ENCODE data around the gene CAMK1D.

CAMK1D gene

DNA sequence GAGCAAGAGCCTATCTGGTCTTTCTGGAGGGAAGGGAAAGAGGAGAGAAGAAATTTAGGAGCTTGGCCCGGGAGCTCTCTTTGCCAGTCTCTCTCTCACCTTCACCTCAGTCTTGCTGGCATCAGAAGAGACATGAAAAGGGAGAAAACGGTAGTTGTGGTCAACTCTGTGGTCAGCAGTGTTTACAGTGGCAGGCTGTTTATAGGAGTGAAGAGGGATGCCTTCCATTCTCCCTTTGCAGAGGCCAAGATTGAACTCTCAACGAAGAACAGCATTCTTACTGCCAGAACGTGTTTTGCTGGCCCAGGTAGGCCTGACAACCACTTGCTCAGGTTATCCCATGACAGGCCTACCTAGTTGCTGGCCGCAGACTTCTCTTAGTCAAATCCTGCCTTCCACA, 518.9 kb downstream of the CAMK1D start:
- peaks cover 14% of the 10 kb centered on the region for H3K4me1 ChIP-seq (ENCODE audit: low read depth, poor library complexity, severe bottlenecking)
- no peaks in the 10 kb centered on the region for H3K36me3 ChIP-seq (ENCODE audit: insufficient read depth)
- no peak overlapping the region; the same call in 1 of the 2 replicates for H3K4me2 ChIP-seq
- no peaks in the 10 kb centered on the region for H4K20me1 ChIP-seq (ENCODE audit: insufficient read depth)
- no peak overlapping the region for H3K9ac ChIP-seq
- H2AFZ ChIP-seq (ENCODE audit: low read depth): no peak overlapping the region
- H3K79me2 ChIP-seq (ENCODE audit: insufficient read depth, low read depth): no peaks in the 10 kb centered on the region
- H3K27ac ChIP-seq: no peak overlapping the region
- H3K27me3 ChIP-seq (ENCODE audit: insufficient read depth, low read depth): no peaks in the 10 kb centered on the region
- H3K4me3 ChIP-seq (IDR thresholded peaks at IDR 0.05; ENCODE audit: insufficient read depth, low read depth, low read length): no peak overlapping the region
- TF ChIP-seq, protein P1, sequence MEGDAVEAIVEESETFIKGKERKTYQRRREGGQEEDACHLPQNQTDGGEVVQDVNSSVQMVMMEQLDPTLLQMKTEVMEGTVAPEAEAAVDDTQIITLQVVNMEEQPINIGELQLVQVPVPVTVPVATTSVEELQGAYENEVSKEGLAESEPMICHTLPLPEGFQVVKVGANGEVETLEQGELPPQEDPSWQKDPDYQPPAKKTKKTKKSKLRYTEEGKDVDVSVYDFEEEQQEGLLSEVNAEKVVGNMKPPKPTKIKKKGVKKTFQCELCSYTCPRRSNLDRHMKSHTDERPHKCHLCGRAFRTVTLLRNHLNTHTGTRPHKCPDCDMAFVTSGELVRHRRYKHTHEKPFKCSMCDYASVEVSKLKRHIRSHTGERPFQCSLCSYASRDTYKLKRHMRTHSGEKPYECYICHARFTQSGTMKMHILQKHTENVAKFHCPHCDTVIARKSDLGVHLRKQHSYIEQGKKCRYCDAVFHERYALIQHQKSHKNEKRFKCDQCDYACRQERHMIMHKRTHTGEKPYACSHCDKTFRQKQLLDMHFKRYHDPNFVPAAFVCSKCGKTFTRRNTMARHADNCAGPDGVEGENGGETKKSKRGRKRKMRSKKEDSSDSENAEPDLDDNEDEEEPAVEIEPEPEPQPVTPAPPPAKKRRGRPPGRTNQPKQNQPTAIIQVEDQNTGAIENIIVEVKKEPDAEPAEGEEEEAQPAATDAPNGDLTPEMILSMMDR (conservative IDR thresholded peaks at IDR 0.05; ENCODE audit: low read depth, low read length): no peak

DNA sequence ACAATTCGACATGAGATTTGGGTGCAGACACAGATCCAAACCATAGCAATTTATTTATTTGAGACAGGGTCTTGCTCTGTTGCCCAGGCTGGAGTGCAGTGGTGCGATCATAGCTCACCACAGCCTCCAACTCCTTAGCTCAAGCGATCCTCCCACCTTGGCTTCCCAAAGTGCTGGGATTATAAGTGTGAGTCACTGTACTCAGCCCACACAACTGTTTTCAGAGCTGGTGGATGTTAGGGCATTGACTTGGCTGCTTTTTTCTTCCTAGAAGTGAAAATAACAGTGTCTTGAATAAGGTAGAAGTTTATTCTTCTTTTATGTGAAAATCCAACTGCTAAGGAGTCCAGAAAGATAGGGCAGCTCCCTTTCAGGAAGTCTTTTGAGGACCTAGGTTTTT, 520.1 kb downstream of the CAMK1D start:
- Histone ChIP-seq H3K79me2 (ENCODE audit: insufficient read depth, low read depth) (no peaks in the 10 kb centered on the region), H3K27ac (no peak overlapping the region), H3K4me3 (IDR thresholded peaks at IDR 0.05; ENCODE audit: insufficient read depth, low read depth, low read length) (no peak overlapping the region), H3K36me3 (ENCODE audit: insufficient read depth) (no peaks in the 10 kb centered on the region), H2AFZ (ENCODE audit: low read depth) (no peak overlapping the region), H3K4me1 (ENCODE audit: low read depth, poor library complexity, severe bottlenecking) (peaks cover 22% of the 10 kb centered on the region), H3K9ac (no peak overlapping the region), H4K20me1 (ENCODE audit: insufficient read depth) (no peaks in the 10 kb centered on the region), H3K4me2 (no peak overlapping the region), H3K27me3 (ENCODE audit: insufficient read depth, low read depth) (no peaks in the 10 kb centered on the region)
- TF ChIP-seq, protein P1 (conservative IDR thresholded peaks at IDR 0.05; ENCODE audit: low read depth, low read length): no peak

DNA sequence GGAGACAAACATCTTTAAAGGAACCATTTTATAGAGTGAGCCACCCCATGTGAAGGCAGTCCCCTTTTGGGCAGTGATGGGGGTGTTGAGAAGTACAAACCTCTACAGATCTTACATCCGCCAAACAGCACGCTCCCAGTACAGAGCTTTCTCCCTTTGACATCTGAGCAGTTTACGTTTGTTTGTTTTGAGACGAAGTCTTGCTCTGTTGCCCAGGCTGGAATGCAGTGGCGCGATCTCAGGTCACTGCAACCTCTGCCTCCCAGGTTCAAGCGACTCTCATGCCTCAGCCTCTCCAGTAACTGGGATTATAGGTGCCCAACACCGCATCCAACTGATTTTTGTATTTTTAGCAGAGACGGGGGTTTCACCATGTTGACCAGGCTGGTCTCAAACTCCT, 523.2 kb downstream of the CAMK1D start:
- no peak overlapping the region for H3K27ac ChIP-seq
- H3K27me3 ChIP-seq (ENCODE audit: insufficient read depth, low read depth): no peaks in the 10 kb centered on the region
- TF ChIP-seq, protein P1 (conservative IDR thresholded peaks at IDR 0.05; ENCODE audit: low read depth, low read length): no peak
- H2AFZ ChIP-seq (ENCODE audit: low read depth): no peak overlapping the region
- no peaks in the 10 kb centered on the region for H4K20me1 ChIP-seq (ENCODE audit: insufficient read depth)
- H3K79me2 ChIP-seq (ENCODE audit: insufficient read depth, low read depth): no peaks in the 10 kb centered on the region
- H3K4me1 ChIP-seq (ENCODE audit: low read depth, poor library complexity, severe bottlenecking): peaks cover 21% of the 10 kb centered on the region
- no peak overlapping the region for H3K9ac ChIP-seq
- no peak overlapping the region for H3K4me3 ChIP-seq (IDR thresholded peaks at IDR 0.05; ENCODE audit: insufficient read depth, low read depth, low read length)
- H3K36me3 ChIP-seq (ENCODE audit: insufficient read depth): no peaks in the 10 kb centered on the region
- H3K4me2 ChIP-seq: no peak overlapping the region

DNA sequence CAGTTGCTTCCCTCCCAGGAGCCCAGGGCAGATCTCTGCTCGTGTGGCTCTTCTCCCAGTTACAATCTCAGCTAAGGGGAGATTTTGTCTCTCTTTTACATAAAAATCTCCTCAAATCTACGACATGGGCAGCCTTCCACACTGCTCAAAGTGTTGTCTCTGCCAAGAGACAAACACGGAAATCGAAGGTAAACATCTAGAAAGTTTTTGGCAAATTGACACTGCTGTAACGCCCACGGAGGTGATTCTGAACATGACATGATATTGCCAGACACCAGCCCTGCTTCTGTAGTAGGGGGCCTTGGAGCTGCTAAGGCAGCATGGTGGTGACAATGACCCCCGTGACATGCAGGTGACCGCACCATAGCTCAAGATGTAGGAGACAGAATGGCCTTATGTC, 523.8 kb downstream of the CAMK1D start:
- Histone ChIP-seq H3K79me2 (ENCODE audit: insufficient read depth, low read depth) (no peaks in the 10 kb centered on the region), H4K20me1 (ENCODE audit: insufficient read depth) (no peaks in the 10 kb centered on the region), H3K4me2 (no peak overlapping the region), H3K27ac (no peak overlapping the region), H3K4me1 (ENCODE audit: low read depth, poor library complexity, severe bottlenecking) (peaks cover 15% of the 10 kb centered on the region), H3K36me3 (ENCODE audit: insufficient read depth) (no peaks in the 10 kb centered on the region), H3K27me3 (ENCODE audit: insufficient read depth, low read depth) (no peaks in the 10 kb centered on the region), H2AFZ (ENCODE audit: low read depth) (no peak overlapping the region), H3K9ac (no peak overlapping the region), H3K4me3 (IDR thresholded peaks at IDR 0.05; ENCODE audit: insufficient read depth, low read depth, low read length) (no peak overlapping the region)
- TF ChIP-seq, protein P1 (conservative IDR thresholded peaks at IDR 0.05; ENCODE audit: low read depth, low read length): no peak
